ENCODE results near the gene LPAR1.

DNA sequence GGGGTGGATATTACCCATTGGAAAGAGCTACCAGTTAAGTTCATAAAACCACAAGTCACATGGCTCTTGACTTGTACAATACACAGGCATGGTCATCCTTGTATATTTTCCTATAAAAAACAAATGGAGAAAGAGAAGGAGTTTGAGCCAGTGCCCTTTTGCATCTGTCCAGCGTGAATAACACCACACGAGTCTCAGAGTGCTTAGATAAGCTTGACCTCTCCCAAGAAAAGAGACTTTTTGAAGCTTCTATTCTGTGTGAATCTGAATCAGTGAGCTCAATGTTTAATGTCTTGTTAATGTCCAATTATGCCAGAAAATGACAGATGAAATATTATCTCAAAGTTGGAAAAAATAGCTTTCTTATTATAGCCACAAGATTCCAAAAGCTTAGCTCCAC lies 30.9 kb upstream of the LPAR1 start:
- TF ChIP-seq OSR1 (CRISPR knock-in tag; IDR thresholded peaks at IDR 0.05) (no peak), POU6F1 (CRISPR knock-in tag; IDR thresholded peaks at IDR 0.05; ENCODE audit: borderline replicate concordance, low read depth) (no peak), TSHZ2 (CRISPR knock-in tag; IDR thresholded peaks at IDR 0.05) (no peak), ISL1 (CRISPR knock-in tag; IDR thresholded peaks at IDR 0.05) (peak; percentile 65), ARNTL (CRISPR knock-in tag; IDR thresholded peaks at IDR 0.05; ENCODE audit: borderline replicate concordance, low read depth) (no peak), SNAI2 (CRISPR knock-in tag; IDR thresholded peaks at IDR 0.05) (no peak), BACH2 (CRISPR knock-in tag; IDR thresholded peaks at IDR 0.05; ENCODE audit: borderline replicate concordance) (no peak), ZC3H10 (CRISPR knock-in tag; IDR thresholded peaks at IDR 0.05) (no peak), RARB (CRISPR knock-in tag; IDR thresholded peaks at IDR 0.05) (no peak)
- TF ChIP-seq, protein P1, sequence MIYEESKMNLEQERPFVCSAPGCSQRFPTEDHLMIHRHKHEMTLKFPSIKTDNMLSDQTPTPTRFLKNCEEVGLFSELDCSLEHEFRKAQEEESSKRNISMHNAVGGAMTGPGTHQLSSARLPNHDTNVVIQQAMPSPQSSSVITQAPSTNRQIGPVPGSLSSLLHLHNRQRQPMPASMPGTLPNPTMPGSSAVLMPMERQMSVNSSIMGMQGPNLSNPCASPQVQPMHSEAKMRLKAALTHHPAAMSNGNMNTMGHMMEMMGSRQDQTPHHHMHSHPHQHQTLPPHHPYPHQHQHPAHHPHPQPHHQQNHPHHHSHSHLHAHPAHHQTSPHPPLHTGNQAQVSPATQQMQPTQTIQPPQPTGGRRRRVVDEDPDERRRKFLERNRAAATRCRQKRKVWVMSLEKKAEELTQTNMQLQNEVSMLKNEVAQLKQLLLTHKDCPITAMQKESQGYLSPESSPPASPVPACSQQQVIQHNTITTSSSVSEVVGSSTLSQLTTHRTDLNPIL (CRISPR knock-in tag; IDR thresholded peaks at IDR 0.05; ENCODE audit: low read depth), result no peak
- TF ChIP-seq, protein P2, sequence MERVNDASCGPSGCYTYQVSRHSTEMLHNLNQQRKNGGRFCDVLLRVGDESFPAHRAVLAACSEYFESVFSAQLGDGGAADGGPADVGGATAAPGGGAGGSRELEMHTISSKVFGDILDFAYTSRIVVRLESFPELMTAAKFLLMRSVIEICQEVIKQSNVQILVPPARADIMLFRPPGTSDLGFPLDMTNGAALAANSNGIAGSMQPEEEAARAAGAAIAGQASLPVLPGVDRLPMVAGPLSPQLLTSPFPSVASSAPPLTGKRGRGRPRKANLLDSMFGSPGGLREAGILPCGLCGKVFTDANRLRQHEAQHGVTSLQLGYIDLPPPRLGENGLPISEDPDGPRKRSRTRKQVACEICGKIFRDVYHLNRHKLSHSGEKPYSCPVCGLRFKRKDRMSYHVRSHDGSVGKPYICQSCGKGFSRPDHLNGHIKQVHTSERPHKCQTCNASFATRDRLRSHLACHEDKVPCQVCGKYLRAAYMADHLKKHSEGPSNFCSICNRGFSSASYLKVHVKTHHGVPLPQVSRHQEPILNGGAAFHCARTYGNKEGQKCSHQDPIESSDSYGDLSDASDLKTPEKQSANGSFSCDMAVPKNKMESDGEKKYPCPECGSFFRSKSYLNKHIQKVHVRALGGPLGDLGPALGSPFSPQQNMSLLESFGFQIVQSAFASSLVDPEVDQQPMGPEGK (CRISPR knock-in tag; IDR thresholded peaks at IDR 0.05; ENCODE audit: borderline replicate concordance), result no peak
